Left cardiac atrium (tissue), 4 donors: ENCODE data around the gene DENND5B. TPM values are rescaled to one million over a fixed set of nuclear protein-coding genes. Genes with fewer than 3 reads are reported as not detected.
"Not testable (repeated sequence)": the region's sequence is repeated elsewhere in the genome, so short reads cannot be mapped to it uniquely, and the experiment has no call there.

Experiments used
- ATAC-seq, 2 donors: fragments of 200-7000 bp; cut with Tn5 transposase; one replicate each; pipeline ENCODE4 v1.9.1; 2020; ENCODE audit warnings: mild to moderate bottlenecking in 2 of 2, moderate library complexity in 2 of 2
- DNase-seq: peaks from one replicate; pipeline ENCODE4 v3.0.0-alpha.2; 2020
- intact Hi-C, 2 donors: fragments of 100-400 bp; cut with DNase I; formaldehyde crosslinking; loops; one replicate each; pipeline versions ENCODE4 v1.14.1 to v1.15.1; 2022 to 2023
- total RNA-seq, 2 donors: library from RNA; stranded (reverse); fragmentation: NEBNext Ultra II Directional; extraction: Animal tissue kit (Norgen Biotek cat#: 25700); gene quantifications; one replicate each; pipeline ENCODE4 v1.2.1, GENCODE V29; 2021
- donor health status: DM: no; HTN: yes; CAD: no.
- donor health status: DM: no; HTN: yes; CAD: no; lungs with severe emphysema.
- donor health status: DM: yes; HTN: yes; CAD: no.
- donor health status: Dilated cardiomyopathy.

The DENND5B gene
- total RNA-seq, 2 donors from 2014 or later = 28.7 to 33.2 TPM

DNA sequence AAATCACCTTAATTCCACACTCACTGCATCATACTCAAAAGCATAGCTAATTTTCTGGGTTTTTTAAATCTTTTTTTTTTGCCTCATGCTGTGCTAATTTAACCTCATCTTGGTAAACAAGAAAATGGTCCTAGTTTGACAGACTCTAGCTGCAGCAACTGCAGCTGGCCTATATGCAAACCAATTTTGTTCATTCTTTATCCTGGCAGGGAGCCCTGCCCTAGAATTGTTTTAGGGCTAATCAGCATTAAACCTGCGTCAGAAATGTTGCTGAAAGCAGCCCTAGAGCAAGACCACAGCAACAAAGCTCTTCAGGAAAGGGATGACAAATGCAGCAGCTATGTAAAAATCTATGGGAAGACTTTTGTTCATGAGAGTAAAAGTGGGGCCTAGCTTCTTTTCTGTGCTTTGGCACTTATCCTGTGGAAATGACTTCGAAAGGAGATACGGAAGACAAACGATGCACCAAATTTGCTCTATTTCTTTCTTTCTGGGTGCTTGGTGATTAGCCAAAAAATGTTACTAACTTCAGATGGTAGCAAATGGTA, 72.2 kb downstream of the DENND5B start:
- DNase-seq (peak; percentile 49), ATAC-seq (peak; percentile 61 to 94)
- intact Hi-C loops = no loop called here

DNA sequence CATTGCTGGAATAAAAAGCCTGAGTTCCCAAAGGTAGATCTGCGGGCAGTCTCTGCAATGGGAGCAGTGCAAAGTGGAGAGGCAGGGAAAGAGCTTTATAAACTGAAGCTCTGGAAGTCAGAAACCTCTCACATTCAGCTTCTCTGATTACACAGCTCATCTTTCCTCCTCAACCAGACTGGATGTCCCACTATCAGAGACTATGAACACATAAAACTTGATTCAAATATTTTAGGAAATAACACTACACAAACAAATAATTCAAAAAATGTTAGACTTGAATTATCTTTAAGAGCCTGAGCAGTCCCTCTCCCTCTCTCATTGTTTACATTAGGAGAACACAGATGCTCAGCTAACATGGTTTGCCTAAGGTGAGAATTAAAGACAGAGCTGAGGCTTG, 72.9 kb downstream of the DENND5B start:
- intact Hi-C loops = no loop called here
- DNase-seq (no peak), ATAC-seq (no peak)

- intact Hi-C loops = no loop called here
- DNase-seq (no peak), ATAC-seq (no peak)
Observed at GRCh38 chr12:31516702-31517101, 74.2 kb downstream of the DENND5B start.

GRCh38 chr12:31514912-31515311, 76.0 kb downstream of the DENND5B start:
- intact Hi-C loops = no loop called here
- no peak for DNase-seq
- ATAC-seq = no peak

- ATAC-seq = no peak
- DNase-seq = no peak
- intact Hi-C loops = no loop called here
Observed at GRCh38 chr12:31510034-31510433, 80.9 kb downstream of the DENND5B start.

DNA sequence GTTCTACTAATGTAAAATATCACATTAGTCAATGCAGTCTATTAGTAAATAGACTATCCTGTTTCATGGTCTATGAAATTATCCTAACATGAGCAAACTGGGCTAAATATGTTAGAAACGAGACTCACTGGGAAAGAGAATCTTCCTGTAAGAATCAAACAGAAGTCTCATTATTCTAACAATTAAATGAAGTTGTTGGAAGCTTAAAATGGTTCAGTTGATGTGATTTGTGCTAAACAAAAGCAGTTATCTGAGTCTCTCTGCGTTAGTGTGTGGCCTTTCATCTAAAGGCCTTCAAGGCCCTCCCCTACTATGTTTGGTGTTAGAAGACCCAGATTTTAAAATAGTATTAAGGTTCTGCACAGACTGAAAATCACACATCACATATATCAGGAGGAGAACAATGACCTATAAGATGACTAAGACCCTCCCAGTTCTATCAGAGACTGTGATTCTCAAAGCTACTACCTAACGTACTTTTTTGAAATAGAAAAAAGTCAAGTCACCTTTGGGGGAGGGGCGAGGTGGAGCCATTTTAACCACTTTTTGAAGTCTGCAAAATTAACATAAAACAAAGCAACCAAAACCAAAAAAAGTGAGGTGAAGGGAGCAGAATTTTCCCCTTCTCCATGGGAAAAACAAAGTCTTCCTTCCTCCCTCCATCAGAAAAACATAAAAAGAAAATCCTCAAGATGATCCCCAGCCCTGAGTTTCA, 82.3 kb downstream of the DENND5B start:
- DNase-seq (no peak), ATAC-seq (no peak)
- intact Hi-C loops = no loop called here

- intact Hi-C loops = no loop called here
- peak in 1 of 2 donors; percentile 16 for ATAC-seq
Observed at GRCh38 chr12:31507966-31508365, 83.0 kb downstream of the DENND5B start.

GRCh38 chr12:31506515-31507306, 84.2 kb downstream of the DENND5B start:
- DNase-seq (no peak), ATAC-seq (no peak)
- intact Hi-C loops = no loop called here

More at GRCh38 chr12:31507966-31508365, 83.0 kb downstream of the DENND5B start:
- no peak for DNase-seq

GRCh38 chr12:31504625-31505222, 86.2 kb downstream of the DENND5B start:
- intact Hi-C loops = no loop called here
- no peak for ATAC-seq
- DNase-seq = no peak

- intact Hi-C loops, DNase-seq, ATAC-seq: not testable (repeated sequence)
Observed at GRCh38 chr12:31501014-31501413, 89.9 kb downstream of the DENND5B start.

DNA sequence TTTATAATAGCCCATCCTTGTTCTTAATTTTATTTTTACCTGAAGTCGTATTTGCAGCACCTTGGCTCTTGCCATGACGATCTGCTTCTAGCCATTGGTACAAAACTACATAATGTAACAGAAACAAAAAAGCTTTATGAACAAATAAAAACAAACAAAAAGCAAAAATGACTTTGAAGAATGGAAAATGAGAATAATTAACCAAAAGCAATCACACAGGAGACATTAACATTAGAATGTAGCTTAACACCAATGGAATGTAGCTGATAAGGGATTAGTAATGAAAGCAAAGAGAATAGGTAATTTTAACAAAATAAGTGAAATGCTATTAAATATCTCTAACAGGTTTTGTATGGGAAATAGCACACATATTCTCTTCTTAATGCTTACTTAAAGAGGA, 91.4 kb downstream of the DENND5B start:
- no peak for DNase-seq
- no peak for ATAC-seq
- intact Hi-C loops = no loop called here

DNA sequence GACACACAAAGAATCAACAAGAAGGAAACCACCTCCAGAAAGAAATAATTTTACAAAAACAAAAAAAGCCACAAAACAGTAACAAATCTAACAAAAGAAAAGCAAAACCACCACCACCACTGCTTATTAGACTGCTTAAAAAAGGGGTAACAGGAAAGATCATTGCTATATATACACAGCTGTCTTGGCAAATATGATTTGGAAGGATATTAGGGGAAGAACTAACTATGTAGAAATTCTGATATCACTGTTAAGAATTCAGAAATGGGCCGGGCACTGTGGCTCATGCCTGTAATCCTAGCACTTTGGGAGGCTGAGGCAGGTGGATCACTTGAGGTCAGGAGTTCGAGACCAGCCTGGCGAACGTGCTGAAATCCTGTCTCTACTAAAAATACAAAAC, 92.5 kb downstream of the DENND5B start:
- intact Hi-C loops = no loop called here
- ATAC-seq (no peak), DNase-seq (no peak)

DNA sequence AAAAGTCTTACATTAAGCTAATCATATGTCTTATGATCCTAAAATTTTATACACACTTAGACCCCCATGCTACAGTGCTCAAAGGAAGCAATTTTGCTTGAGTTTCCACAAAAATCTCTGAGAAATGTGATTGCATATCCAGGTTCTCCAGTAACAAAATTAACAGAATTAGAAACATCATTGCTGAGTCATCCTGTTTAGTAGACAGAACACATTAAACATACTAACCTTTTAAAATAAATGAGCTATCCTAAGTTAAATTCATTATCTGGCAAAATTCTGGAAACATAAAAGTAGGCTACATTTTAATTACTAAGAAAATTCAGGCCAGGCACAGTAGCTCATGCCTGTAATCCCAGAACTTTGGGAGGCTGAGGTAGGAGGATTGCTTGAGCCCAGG, 94.7 kb downstream of the DENND5B start:
- DNase-seq (no peak), ATAC-seq (no peak)
- intact Hi-C loops = no loop called here

- DNase-seq = no peak
- intact Hi-C loops = no loop called here
- no peak for ATAC-seq
Observed at GRCh38 chr12:31494455-31494854, 96.5 kb downstream of the DENND5B start.

- ATAC-seq (no peak), DNase-seq (no peak)
- intact Hi-C loops = no loop called here
Observed at GRCh38 chr12:31492599-31493196, 98.2 kb downstream of the DENND5B start.

- intact Hi-C loops = no loop called here
- DNase-seq (no peak), ATAC-seq (peak in 1 of 2 donors; percentile 68)
Observed at GRCh38 chr12:31491841-31492598, 98.9 kb downstream of the DENND5B start.

DNA sequence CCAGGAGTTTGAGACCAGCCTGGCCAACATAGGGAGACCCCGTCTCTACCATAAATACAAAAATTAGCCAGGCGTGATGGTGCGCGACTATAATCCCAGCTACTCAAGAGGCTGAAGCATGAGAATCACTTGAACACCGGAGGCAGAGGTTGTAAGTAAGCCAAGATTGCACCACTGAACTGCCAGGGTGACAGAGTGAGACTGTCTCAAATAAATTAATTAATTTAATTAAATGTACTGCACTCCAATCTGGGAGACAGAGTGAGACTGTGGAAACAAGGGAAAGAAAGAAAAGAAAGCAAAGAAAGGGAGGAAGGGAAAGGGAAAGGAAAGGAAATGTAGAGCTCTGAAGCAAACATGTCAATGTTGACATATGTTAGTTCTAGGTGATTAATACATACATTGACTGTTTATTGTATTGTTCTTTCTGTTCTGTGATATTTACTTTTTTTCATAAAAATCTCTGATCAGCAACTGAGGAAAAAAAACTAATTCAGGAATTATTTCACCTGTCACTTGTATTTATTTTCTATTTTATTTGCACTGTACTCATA, 99.6 kb downstream of the DENND5B start:
- intact Hi-C loops = no loop called here
- DNase-seq = no peak
- no peak for ATAC-seq

DNA sequence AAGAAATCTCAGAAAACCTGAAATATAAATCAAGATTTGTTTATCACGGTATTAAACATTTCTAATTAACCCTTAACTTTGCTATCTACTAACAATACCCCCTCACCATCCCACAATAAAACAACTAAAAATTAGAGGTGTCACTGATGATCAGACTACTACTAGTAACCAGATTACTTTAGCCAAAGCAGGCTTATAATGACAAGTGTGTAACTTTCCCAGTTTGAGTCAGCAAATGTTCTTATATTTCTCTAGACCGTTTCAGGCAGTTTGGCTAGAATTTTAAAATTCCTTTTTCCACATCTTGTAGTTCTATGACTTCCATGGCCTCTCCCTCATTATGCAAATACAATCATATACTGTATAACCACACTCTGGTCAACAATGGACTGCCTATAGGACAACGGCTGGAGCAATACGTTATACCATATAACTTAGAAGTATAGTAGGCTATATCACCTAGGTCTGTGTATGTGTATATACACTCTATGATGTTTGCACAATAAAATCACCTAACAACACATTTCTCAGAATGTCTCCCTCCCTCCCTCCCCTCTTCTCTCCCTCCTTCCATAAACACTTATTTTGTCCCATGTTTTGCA, 102.1 kb downstream of the DENND5B start:
- intact Hi-C loops = no loop called here
- ATAC-seq (no peak), DNase-seq (no peak)
